IPS DF 4.7 (cell line): ENCODE results near the gene FNBP1.

Experiments used
- DNase-seq: peaks from one replicate; pipeline ENCODE4 v3.0.0-alpha.2; 2013; ENCODE audit warnings: low spot score; ENCODE audit errors: extremely low read depth

FNBP1 gene

DNA sequence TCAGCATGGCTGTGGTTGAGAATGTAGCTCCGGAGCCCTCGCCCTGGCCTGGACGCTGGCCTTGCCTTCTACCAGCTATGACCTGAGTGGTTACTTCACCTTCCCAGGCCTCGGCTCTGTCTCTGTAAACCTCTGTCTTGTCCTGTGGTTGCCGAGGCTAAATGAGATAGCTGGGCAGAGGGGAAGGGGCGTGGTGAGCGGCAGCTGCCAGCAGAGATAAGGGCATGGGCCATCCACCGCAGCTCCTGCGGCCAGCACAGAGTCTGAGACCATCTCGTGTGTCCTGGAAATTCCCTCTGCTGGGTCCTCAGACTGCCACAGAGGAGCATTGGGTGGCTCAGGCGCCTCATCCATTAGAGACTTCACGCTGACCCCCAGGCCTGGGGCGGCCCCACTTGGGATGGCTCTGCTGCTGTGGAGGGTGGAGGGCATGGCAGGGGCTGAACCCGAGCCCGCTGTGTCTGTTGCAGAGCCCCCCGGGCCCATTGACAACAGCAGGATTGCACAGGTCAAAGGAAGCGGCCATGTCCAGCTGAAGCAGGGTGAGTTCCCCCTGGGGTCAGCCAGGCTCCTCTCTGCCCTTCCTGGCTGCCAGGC lies 163.8 kb downstream of the FNBP1 start:
- no peak for DNase-seq

DNA sequence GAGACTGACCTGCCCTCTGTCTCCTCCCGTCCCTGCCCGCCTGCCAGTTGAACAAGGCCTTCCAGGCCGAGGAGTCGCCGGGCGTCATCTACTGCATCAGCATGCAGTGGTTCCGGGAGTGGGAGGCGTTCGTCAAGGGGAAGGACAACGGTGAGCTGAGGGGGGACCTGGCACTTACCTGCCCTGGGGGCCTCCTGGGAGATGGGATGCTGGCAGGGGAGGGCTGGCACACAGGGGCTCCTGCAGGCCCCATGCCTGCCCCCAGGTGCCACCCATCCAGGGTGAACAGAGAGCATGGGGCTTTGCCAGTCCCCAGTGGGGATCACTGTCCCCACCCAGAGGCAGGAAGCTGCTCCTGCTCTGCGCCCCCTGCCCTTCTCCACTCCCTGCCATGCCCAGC lies 164.7 kb downstream of the FNBP1 start:
- no peak for DNase-seq

GRCh38 chr9:129876815-129877214 lies 166.2 kb downstream of the FNBP1 start:
- DNase-seq = no peak

DNA sequence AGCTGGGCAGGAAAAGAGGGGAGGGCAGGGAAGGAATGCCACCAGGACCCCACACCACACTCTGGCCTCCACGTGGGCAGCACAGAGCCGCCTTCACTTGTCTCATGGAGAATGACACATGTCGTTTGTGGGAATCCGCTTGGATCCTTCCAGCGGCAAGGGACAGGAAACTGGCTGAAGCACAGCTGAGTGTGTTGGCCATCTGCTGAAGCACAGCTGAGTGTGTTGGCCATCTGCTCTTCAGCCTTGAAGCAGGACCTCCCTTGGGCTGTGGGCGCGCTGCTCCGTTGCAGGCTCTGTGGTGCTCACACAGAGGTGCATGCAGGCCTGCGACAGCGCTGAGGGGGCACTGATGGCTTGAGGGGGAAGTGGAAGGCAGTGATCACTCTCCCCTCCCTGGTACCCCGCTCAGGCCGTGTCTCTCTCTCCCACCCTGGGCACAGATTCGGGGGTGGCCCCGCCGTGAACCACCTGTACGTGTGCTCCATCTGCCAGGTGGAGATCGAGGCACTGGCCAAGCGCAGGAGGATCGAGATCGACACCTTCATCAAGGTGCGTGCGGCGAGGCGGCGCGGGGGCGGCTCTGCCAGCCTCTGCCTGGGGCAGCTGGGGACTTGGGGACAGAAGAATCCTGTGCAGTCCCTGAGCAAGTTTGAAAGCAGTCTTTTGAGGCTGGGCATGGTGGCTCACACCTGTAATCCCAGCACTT lies 167.1 kb downstream of the FNBP1 start:
- no peak for DNase-seq

DNA sequence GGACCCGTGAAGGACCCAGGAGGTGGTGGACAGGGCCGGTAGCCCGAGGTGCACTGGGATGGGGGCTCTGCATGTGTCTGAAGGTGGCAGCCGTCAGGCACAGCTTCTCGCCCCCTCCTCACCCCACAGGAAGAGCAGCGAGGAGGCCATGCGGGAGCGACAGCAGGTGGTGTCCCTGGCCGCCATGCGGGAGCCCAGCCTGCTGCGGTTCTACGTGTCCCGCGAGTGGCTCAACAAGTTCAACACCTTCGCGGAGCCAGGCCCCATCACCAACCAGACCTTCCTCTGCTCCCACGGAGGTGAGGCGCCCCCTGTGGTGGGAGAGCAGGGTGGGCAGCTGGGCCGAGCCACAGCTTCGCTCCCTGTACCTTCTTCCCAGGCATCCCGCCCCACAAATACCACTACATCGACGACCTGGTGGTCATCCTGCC lies 167.8 kb downstream of the FNBP1 start:
- DNase-seq = no peak

- DNase-seq = no peak
These were observed 168.5 kb downstream of the FNBP1 start for GRCh38 chr9:129874261-129875101.

DNA sequence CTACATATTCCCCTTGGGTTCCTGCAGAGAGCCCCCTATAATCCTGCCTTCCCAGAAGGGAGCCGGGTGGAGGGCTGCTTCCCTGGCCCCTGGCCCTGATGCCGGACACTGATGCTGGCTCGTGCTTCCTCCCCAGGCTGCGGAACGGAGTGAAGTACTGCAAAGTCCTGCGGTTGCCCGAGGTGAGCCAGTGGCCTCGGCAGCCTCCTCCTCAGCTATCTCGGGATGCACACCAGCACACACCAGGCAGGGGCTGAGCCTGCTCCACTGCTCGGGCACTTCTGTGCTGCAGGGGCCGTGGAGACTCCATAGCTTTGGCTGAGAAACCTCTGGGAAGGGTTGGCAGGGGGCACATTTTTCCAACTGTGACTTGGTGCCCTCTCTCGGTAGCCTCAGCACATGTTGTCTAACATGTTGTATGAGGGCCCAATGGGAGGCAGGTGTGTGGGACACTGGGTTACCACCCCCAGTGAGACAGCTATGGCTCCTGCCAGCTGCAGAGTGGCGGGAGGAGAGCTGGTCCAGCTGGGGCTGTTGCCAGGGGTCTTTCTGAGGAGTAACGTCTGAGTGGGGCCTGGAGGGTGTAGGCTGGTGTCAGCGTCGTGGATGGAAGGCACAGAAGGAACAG lies 169.3 kb downstream of the FNBP1 start:
- no peak for DNase-seq

DNA sequence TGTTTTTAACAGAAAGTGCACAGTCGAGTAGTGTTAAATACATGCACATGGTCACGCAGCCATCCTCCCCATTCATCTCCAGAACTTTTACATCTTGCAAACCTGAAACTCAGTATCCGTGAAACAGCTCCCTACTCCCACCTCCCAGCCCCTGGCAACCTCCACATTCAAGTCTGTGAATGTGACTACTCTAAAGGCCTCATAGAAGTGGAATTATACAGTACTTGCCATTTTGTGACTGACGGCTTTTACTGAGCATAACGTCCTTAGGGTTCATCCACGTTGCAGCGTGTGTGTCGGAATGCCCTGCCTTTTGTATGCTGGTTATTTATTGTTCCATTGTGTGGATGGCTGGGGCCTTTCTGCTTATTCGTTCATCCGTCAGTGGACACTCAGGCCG lies 171.9 kb downstream of the FNBP1 start:
- DNase-seq = no peak

DNA sequence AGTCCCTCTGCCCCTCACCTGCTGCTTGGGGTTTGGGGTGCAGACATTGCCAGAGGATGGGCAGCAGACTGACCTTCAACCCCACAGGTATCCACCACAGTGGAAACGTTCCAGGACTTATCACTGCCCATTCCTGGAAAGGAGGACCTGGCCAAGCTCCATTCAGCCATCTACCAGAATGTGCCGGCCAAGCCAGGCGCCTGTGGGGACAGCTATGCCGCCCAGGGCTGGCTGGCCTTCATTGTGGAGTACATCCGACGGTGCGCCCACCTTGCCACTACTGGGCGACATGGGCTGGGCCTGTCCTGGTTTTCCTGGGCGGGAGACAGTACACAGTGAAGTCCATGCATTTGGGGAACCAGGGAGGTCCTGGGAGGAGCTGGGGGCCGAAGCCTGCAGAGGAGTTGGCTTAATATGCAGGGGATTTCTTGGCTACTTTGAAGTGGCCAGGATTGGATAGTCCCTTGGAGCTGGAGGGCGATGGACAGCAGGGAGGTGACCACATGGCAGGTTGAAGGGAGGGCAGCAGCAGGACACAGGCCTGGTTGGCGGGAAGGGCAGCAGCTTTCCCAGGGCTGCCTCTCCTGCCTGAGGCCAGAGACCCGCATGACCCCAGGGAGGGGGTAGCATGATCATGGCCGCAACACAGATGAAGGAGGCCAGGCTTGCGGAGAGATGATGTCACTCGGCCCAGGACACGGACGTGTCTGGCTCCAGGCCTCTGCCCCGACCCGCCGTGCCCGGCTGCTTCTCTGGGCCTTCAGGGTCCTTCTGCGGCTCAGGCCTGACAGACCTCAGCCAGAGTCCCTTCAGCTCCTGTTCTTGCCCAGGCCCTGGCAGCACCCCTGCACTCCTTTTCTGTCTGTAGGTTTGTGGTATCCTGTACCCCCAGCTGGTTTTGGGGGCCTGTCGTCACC lies 173.1 kb downstream of the FNBP1 start:
- DNase-seq = no peak

DNA sequence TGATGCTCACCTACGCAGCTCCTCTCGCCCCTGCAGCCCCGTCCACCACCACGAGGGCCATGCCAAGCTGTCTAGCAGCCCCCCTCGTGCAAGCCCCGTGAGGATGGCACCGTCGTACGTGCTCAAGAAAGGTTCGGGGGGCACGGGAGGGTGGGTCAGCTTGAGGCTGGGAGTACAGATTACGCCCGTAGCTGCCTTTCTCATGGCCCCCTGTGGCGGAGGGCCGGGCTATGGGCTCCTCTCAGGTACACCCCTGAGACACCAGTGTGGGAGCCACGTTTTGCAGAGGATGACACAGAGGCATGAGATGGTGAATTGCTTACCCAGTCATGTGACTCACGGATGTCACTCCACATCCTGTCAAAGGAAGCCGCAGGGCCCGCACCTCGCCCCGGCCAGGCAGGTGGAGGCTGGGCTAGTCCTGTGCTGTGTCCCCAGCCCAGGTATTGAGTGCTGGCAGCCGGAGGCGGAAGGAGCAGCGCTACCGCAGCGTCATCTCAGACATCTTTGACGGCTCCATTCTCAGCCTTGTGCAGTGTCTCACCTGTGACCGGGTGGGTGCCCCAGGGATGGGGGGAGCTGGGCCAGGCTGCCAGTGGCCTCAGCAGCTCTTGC lies 174.0 kb downstream of the FNBP1 start:
- no peak for DNase-seq

DNA sequence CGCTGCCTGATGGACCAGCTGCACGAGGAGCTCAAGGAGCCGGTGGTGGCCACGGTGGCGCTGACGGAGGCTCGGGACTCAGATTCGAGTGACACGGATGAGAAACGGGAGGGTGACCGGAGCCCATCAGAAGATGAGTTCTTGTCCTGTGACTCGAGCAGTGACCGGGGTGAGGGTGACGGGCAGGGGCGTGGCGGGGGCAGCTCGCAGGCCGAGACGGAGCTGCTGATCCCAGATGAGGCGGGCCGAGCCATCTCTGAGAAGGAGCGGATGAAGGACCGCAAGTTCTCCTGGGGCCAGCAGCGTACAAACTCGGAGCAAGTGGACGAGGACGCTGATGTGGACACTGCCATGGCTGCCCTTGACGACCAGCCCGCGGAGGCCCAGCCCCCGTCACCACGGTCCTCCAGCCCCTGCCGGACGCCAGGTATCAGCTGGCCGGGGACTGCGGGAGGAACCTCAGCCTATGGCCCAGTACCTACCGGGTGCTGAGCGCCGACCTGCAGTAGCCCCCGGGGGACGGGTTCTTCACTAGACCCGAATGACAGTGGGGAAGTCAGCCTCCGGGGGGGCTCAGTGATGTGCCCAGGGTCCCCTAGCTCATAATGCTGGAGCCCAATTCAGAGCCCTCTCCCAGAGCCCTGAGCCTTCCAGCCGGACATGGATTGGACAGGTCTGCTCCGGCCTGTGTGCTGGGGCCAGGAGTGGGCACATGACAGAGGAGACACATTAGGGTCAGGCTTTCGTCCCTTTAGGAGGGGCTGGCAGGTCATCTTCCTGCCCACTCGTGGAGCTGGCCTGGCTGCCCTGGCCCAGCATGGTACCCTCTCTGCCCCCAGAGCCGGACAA lies 174.7 kb downstream of the FNBP1 start:
- DNase-seq = no peak

- DNase-seq = no peak
These were observed 175.6 kb downstream of the FNBP1 start for GRCh38 chr9:129867136-129868022.

- DNase-seq = no peak
These were observed 176.4 kb downstream of the FNBP1 start for GRCh38 chr9:129866394-129867135.

DNA sequence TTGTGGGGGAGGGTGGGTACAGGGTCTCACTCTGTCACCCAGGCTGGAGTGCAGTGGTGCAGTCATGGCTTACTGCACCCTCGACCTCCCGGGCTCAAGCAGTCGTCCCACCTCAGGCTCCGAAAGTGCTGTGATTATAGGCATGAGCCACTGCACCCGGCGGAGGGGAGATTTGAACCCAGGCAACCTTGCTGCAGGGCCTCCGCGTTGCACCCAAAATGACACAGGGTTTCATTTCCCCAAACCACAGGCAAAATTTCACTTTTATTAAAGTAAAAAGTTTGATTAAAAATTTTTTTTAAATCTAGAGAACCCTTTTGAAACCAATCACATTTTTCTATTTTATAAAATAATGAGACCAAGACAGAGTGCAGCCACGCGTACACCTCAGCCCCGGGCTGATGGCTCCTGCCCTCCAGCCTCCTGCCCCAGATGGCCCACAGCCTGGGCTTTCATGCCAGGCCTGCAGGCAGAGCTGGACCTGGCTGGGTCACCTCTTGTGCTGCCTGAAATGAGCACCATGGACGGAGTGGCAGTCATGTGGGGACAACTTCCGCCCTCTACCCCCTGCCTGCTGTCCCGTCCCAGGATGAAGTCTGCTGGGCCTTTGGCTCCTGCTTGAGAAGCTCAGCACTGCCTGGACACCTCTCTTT lies 177.2 kb downstream of the FNBP1 start:
- no peak for DNase-seq

DNA sequence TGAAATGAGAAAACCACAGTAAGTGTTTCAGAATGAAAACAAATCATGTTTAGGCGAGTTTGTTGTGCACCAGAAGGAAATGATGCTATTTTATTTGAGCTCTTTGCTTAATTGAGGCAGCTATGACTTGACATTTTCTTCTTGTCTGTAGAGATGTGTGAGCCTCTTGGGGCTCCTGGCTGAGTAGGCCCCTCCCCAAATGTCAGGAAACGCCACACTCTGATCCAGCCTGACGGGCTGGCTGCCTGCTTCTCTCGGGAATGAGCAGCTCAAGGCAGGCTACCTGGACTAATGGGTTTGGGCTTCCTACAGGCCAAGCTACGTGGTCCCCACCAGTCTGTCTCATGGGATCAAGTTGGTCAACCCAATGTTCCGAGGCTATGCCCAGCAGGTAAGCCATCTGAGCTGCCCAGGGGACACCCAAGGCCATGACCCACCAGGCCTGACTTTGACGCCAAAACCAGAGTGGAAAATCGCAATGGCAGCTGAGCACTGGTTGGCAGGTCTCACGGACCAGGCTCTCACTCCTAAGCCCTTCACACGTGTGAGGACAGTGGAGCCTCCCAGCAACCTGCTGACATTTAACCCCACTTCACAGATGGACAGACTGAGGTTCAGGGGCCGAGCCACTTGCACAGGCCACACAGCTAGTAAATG lies 177.9 kb downstream of the FNBP1 start:
- no peak for DNase-seq

GRCh38 chr9:129863059-129863690 lies 179.8 kb downstream of the FNBP1 start:
- no peak for DNase-seq
